OCI-M1 (cell line): ENCODE measurements around the gene SRRM4.

Experiments
- DNase-seq: peaks from one replicate; lab custom pipeline; 2025; lab: John Stamatoyannopoulos, UW

Gene SRRM4

DNA sequence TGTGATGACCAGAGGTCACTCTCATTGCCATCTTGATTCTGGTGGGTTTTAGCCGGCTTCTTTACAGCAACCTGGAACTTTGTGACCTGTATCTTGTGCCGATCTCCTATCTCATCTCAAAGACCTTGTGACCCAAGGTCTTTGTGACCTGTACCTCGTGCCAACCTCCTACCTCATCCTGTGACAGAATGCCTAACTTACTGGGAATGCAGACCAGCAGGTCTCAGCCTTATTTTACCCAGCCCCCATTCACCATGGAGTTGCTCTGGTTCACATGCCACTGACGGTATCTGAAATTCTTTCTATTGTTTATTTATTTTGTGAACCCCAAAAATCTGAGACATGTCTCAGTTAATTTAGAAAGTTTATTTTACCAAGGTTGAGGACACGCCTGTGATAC is 189.9 kb downstream of the SRRM4 start:
- no peak for DNase-seq

DNA sequence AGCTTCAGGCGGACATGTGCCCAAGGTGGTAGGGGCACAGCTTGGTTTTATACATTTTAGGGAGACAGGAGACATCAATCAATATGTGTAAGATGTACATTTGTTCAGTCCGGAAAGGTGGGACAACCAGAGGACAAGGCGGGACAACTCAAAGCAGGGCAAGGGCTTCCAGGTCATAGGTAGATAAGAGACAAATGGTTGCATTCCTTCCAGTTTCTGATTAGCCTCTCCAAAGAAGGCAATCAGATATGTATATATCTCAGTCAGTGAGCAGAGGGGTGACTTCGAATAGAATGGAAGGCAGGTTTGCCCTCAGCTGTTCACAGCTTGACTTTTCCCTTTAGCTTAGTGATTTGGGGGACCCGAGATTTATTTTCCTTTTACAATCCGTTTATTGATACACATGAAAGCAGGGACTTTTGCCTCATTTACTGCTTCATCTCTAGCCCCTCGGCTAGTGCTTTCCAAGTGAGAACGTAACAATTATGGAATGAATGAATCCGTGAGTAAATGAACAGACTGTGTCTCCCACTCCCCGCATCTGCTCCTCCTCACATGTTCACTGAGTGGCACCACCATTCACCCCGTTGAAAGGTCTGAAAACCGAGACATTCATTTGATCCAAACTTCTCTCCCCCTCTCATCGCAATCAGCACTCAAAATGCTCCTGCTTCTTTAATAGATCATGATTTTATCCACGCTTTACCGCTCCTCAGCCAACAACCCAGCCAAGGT is 190.5 kb downstream of the SRRM4 start:
- DNase-seq: no peak

DNA sequence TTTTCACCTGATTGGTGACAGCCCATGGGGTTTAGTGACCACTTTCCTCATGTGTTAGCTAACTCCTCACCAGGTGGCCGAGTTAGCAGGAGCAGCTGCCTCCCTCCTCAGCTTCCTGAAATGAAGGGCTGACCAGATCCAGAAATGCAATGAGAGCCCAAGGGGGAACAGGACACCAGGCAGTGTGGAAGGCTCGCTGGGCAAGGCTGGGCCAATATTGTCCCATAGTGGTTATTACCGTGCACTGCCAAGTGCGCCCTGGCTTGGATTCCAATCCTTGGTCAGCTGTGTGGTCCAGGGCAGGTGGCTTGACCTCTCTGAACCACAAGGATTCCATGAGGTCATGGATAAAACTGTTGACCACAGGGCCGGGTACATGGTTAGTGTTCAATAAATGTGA is 193.7 kb downstream of the SRRM4 start:
- no peak for DNase-seq

DNA sequence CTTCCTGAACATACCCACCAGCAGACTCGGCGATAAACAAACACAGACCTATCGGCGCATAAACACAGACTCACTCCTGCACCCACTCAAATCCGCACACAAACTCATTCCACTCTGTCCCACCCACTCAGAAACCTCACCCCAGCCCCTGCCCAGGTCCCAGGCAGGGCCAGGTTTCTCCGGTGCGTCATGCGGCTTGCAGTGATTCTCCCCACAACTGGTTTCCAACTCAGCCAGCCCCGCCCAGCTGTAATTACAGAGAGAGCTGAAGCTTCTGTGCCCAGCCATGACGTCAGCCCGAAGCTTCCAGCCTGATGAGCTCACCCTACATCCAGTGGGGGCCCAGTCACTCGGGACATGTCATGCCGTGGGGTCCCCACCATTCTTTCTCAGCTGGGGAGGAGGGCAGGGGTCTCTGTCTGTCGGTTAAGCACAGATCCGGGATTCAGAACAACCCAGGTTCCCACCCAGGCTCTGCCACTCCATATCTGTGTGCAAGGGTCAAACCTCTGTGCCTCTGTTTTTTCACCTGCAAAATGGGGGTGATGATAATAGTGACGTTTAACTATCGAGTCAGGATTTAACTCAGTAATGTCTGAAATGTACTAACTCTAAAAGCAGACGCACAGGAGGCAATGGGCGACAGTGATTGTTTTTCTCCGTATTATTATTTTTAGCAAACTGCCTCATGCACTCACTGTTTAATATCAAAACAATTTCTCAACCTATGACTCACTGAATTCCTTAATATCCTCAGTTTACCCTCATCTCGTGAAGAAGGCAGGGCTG is 195.1 kb downstream of the SRRM4 start:
- DNase-seq: no peak

DNA sequence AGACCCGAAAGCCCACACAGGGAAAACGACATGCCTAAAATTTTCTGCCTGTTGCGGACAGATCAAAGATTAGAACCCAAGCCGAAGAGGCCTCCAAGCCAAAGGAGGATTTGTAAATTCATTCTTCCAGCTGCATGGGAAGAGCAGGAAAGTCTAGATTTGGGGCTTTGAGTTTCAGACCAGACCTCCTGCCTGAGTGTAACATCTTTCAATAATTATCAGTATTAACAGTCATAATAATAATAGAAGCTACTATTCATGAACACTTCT is 195.7 kb downstream of the SRRM4 start:
- no peak for DNase-seq

DNA sequence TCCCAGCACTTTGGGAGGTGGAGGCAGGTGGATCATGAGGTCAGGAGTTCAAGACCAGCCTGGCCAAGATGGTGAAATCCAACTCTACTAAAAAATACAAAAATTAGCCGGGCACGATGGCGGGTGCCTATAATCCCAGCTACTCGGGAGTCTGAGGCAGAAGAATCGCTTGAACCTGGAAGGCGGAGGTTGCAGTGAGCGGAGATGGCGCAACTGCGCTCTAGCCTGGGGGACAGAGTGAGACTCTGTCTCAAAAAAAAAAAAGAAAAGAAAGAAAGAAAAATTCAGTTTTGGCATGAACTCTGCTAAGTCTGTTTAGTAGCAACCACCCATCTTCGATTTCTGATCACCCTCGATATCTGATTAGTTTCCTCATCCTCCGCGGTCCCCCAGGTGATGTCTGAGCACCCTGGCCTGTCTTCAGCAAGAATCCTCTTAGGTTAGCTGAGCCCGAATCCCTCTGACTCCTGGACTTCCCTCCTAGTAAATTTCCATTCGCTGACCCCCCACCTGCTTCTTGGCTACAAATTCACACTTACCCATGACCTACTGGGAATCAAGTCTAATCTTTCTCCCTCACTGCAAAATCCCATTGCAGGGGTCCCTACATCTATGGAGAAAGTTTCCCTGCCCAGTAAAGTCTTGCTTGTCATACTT is 196.5 kb downstream of the SRRM4 start:
- no peak for DNase-seq

DNA sequence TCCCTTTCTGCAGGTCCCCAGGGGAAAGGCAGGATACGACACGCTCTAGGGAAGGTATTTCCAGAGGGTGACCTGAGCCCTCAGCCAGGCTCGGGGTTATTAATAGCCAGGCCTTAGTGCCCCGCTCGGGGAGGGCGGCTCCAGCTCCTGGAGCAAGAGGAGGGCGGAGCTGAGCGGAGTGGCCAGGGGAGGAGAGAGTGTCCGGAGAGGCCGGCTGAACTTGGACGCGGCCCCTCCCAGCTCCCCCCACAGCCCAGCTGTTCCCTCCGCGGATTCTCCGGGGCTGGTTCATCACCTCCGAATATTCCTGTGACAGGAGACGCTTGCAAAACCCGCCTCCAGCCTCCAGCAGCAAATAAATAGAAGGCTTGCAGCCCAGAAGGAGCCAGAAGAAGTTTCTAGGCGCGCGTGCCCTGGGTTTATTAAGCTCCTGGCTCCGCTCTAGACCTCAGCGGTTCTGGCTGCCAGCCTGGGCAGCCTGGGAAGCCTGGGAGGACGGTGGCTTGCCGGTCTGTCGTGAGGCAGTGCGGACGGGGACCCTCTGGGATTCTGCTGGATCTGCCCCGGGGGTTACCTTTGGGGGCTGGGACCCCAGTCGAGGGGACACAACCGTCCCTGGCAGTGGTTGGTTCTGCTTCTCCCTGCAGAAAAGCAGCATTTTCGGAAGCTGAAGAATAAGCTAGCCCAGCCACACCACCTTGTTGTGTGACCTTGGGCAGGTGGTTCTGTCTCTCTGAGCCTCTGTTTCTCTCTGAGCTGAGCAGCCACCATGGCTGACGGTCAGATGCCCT is 197.4 kb downstream of the SRRM4 start, which contains the start of gene HSPB8:
Gene HSPB8 (plus strand): TSS at position 388 of the 791 bp plus-strand sequence. CDS start 382 bp downstream, at position 770.
- no peak for DNase-seq

DNA sequence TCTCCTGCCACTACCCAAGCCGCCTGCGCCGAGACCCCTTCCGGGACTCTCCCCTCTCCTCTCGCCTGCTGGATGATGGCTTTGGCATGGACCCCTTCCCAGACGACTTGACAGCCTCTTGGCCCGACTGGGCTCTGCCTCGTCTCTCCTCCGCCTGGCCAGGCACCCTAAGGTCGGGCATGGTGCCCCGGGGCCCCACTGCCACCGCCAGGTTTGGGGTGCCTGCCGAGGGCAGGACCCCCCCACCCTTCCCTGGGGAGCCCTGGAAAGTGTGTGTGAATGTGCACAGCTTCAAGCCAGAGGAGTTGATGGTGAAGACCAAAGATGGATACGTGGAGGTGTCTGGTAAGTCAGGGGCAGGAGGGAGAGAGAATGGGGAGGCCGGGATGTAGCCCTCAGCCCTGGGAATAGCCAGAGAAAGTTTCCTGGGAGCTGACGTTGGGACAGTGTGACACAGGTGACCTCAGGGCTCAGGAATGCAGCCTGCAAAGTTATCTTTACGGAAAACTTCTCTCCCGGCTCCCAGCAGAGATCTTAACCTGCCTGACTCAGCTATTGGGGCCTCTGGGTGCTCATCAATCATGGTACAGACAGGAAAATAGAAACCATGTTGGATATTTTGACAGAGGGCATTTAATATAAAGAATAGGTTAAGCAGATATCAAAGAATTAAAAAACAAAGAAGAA is 198.1 kb downstream of the SRRM4 start:
- no peak for DNase-seq

DNA sequence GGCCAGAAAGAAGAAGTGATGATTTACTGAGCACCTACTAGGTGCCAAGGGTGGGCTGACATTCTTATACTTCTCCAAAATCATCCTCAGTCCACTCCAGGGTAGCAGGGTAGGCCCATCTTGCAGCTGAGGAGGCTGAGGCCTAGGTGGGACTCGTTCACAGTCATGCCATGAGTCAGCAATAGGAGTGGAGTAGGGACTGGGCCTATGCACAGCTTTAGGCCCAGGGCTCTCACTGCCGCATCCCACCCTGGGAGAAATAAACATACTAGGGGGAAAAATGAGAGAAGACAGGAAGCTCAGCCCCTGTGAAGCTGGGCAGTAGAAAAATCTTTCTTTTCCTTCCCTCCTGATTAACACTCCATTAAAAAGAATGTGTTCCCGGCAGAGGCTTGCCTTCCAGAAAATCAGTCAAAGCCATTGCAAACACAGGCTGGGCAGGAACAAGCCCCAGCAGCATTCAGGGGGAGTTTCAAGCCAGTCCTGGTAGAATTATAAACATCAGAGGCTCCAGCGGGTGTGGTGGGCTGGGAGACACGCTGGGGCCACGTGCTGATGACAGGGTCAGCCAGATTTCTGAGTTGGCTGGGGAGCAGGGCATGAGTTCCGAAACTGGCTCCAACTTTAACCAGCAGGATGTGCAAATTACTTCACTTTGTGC is 199.2 kb downstream of the SRRM4 start:
- no peak for DNase-seq

DNA sequence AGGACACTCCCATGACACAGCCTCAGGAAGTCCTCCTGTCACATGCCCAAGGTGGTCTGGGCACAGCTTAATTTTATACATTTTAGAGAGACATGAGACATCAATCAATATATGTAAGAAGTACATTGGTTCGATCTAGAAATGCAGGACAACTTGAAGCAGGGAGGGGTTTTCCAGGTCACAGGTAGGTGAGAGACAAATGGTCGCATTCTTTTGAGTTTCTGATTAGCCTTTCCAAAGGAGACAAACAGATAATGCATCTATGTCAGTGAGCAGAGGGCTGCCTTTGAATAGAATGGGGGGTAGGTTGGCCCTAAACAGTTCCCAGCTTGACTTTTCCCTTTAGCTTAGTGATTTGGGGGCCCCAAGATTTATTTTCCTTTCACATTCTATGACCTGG is 199.9 kb downstream of the SRRM4 start:
- DNase-seq: no peak

DNA sequence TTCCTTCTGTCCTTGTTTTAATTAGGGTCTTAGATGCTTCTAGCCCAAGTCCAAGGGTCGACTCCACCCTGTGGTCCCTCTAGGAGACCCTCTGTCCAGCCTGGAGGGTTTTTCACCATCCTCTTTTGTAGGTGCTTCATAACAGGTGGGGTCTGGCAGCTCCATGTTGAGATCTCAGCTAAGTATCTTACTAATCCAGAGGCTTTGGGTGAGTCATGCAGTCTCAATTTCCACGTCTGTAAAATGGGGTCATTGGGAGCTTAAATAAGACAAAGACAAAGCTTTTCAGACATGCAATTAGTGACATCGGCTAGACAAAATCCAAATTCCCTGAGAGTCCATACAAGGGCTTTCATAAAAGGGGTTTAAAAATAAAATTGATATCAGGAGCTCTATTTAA is 200.6 kb downstream of the SRRM4 start:
- DNase-seq: no peak

DNA sequence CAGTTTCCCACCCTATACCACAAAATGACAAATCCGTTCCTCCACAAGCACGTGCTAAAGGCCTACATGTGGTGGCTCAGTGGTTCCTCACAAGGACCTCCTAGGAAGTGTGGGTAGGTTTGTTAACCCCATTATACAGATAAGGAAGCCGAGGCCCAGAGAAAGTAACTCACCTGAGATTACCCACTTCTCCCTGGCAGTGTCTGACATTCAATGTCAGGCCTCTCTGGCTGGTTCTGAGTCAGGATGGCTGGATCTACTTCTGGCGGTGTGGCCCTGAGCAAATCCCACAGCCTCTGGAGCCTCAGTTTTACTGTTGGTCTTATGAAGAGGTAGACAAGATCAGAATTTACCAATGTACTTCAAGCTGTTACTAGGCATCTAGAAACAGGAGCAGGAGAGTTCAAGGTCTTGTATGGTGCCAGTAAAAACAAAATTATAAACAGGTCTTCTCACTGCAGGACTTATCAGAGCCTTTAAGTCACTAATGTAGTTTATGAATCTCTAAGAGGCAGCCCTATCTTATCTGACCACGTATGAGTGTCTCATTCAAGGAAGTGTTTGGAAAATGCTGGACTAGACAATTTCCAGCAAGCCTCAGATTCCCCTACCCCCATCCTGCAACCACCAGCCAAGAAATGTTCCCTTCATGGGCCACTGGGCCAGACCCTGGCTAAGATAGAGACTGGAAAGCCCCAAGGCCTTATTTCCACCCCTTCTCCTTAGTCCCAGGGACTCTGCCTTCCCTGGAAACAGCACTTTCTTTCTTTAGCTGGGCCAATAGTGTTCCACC is 201.6 kb downstream of the SRRM4 start:
- DNase-seq: no peak

DNA sequence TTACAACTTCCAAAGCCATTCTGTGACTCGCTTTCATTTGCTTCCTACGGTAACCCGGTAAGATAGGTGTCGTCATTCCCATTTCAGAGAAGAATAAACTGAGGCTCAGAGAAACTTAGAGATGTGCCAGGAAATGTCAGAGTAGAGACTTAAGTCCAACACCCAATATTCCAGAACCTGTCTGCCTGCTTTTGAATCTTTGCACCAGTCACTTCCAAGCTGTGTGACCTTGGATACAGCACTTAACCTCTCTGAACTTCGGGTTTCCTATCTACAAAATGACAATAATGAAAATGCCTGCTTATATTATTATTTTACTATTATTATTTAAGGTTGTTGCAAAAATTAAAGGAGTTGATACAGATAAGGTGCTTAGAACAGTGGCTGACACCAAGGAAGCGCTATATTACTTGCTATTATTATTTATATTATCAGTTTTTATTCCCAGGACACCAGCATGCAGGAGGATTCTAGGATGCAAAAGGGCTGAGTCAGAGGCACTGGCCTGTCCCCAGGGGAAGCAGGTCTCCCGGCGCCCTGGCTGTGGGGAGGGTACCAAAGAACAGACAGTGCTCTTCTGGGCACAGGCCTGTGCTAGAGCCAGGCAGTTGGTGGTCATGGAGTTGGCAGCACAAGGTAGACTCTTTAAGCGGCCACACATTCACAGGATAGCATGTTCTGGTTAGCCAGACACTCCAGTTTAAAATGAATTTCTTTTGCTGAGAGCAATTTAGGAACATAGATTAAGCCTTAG is 202.8 kb downstream of the SRRM4 start:
- DNase-seq: no peak

DNA sequence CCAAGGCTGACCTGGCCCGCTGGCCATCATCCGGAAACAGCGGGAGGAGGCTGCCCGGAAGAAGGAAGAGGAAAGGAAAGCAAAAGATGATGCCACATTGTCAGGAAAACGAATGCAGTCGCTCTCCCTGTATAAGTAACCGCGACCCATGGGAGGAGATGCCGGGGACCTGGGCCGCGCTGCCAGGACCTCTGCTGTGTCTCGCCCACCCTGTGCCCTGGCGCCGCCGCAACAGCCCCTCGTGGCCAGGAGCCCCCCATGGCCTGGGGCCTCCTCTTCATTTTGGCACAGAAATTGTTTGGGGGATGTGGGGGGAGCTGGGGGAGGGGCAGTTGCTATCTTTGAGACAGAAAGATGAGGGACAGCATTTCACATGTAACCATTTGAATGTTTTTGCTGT is 213.9 kb downstream of the SRRM4 start:
- DNase-seq: no peak

DNA sequence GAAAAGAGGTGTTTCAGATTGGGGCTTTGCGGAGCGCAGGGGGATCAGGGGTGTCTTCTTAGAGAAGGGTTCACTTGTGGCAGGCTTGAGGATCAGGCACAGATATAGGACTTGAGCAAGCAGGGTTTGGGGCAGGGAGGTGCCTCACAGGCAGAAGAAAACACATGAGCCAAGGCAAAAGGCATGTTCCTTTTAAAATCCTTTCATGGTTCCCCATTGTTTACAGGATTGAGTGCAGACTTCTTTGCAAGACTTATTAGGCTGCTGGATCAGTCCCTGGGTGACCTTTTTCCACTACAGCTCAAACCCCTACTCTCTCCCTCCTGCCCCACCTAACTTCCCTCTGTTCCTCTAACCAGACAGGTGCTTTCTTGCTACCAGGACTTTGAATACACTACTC is 217.1 kb downstream of the SRRM4 start:
- DNase-seq: no peak

DNA sequence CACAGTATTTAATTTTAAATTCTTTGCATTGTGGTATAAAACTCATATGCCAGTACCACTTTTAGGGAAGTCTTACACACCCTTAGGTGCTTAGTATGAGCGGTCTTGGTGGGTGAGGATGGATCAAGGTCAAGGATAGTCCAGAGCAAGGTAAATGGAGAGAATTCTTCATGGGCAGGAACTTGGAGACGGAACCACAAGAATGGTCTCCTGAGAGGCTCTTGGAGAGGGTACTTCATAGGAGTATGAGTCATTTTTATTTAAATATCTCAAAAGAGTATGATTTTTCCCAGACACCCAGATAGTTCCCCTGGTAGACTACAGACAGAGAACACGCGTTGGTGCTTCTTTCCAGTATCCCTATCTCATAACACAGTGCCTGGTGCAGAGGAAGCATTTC is 219.3 kb downstream of the SRRM4 start:
- no peak for DNase-seq

DNA sequence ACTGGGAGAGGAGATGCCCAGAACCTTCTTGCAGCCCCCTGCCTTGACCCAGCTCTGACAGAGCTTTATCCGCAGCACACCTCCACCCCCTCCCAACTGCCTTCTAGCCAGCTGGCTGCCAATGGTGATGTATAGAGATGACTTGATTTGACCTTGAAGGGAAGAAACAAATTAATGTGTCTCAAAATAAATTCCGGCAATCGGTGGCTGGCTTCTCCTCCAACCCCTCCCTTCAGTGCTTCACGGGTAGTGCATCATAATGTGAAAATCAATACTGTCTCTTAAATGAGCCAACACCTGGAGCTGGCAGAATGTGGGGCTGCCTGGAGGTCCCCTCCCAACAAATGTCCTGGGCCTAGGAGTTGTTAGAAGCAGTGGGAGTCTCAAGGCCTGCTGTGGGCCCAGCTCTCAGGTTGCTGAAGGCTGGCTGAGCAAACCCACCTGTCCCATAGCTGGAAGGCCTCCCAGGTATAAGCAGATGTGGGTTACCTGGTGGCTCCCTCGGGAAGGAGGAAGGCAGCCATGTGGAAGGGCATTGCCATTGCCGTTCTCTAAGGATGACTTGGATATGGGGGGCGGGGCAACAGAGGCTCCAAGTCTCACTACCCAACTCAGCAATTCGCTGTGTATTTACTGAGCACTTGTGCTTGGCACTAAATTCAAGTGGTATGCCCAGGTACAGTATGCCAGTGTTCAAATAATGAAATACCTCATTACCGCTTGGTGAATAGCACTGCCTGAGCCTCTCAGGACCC is 220.6 kb downstream of the SRRM4 start:
- DNase-seq: no peak

DNA sequence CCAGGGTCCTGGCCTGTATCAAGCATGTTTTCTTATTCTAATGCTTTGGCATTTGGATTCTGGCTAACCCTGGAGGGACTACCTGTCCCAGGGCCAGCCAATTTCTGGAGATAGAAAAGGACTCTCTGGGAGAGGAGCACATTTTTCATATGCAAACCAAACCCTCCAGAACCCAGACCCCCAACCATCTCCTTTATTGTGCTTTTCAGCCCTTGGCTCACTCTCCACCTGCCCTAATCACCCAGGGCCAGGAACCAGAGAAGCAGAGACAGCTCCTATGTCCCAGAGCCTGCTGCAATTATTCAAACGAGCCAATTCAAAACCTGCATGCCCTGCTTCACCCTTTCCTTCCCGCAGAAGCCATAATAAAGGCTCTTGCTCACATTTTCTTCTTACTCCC is 221.2 kb downstream of the SRRM4 start:
- no peak for DNase-seq

DNA sequence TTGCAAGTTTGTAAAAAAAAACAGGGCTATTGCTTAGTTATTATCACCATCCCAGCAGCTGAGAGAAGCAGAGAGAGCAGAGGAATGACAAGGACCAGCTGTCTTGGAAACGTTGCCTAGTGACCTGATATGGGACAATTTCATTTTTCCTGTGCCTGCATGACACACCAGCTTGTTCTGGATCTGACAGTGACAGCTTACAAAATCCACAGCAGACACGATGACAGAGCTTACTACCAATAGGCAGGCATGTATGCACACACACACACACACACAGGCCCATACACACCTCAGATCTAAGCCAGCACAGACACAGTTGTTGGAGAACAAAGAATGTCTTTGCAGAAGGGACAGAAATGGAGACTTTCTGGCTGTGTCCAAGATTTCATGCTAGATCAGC is 222.8 kb downstream of the SRRM4 start:
- no peak for DNase-seq
